SU-DHL-6 (cell line): Measurements from ENCODE around the gene CXCR3.

ENCODE experiments used
- H2AFZ ChIP-seq: fragments of 200-600 bp; sonication (generic); 2 replicates; pipeline ENCODE4 v1.6.1; 2014; ENCODE audit warnings: low read depth, mild to moderate bottlenecking, moderate library complexity, mixed read lengths, antibody characterized with exemption, low read length; ENCODE audit not compliant: severe bottlenecking
- H3F3A ChIP-seq: fragments of 200-600 bp; shearing (Covaris generic); 2 replicates; pipeline ENCODE4 v1.6.0; 2016; ENCODE audit warnings: antibody characterized with exemption, mild to moderate bottlenecking; ENCODE audit not compliant: insufficient read depth
- H3K27ac ChIP-seq: fragments of 200-600 bp; sonication (generic); 2 replicates; pipeline ENCODE4 v1.5.1; 2016; ENCODE audit warnings: low read depth, mild to moderate bottlenecking, low read length, moderate library complexity, mixed read lengths
- H3K27me3 ChIP-seq: fragments of 200-600 bp; sonication (generic), shearing (Covaris generic); 2 replicates; pipeline ENCODE4 v1.6.0; 2014; ENCODE audit warnings: mild to moderate bottlenecking, low read length
- H3K36me3 ChIP-seq: fragments of 200-600 bp; sonication (generic); 2 replicates; pipeline ENCODE4 v1.6.1; 2014; ENCODE audit warnings: mild to moderate bottlenecking, low read length, mixed read lengths
- H3K4me2 ChIP-seq: fragments of 300-600, 200-600 bp; shearing (Covaris generic), sonication (generic); 2 replicates; pipeline ENCODE4 v1.6.0; 2014; ENCODE audit warnings: low read length, low read depth, mild to moderate bottlenecking; ENCODE audit not compliant: poor library complexity, severe bottlenecking
- H3K4me3 ChIP-seq: fragments of 200-600 bp; sonication (generic); 2 replicates; pipeline ENCODE4 v1.5.1; 2014; ENCODE audit warnings: antibody characterized with exemption, low read length, mild to moderate bottlenecking, mixed read lengths; ENCODE audit not compliant: insufficient read depth, poor library complexity, severe bottlenecking
- H3K79me2 ChIP-seq: fragments of 200-600 bp; sonication (generic); 2 replicates; pipeline ENCODE4 v1.6.1; 2014; ENCODE audit warnings: mild to moderate bottlenecking, low read length, moderate library complexity; ENCODE audit not compliant: insufficient read depth
- H3K9ac ChIP-seq: fragments of 200-600 bp; sonication (generic); 2 replicates; pipeline ENCODE4 v1.7.0; 2014; ENCODE audit warnings: mild to moderate bottlenecking, low read length
- H3K9me2 ChIP-seq: fragments of 200-600 bp; sonication (generic); replicated peaks from 2 replicates; pipeline ENCODE4 v1.6.1; 2014; ENCODE audit warnings: low read length; ENCODE audit not compliant: insufficient read depth
- H3K9me3 ChIP-seq: fragments of 200-600 bp; sonication (generic); 2 replicates; pipeline ENCODE4 v1.6.1; 2014; ENCODE audit warnings: low read length, mixed read lengths; ENCODE audit not compliant: insufficient read depth
- H4K20me1 ChIP-seq: fragments of 200-600 bp; sonication (generic); 2 replicates; pipeline ENCODE4 v1.6.1; 2014; ENCODE audit warnings: low read depth, mild to moderate bottlenecking, antibody characterized with exemption, low read length, moderate library complexity, mixed read lengths
- EZH2phosphoT487 ChIP-seq: fragments of 200-600 bp; sonication (generic), shearing (Covaris generic); conservative IDR thresholded peaks from 2 replicates; pipeline ENCODE4 v1.6.1; 2018; ENCODE audit warnings: mild to moderate bottlenecking, antibody characterized with exemption, low read length, moderate library complexity, mixed read lengths
- TF ChIP-seq, protein P1 (sequence below): fragments of 200-600 bp; sonication (generic); IDR thresholded peaks from one replicate; pipeline ENCODE4 v1.5.1; 2017; ENCODE audit warnings: antibody characterized with exemption, mild to moderate bottlenecking, low read length, moderate library complexity; ENCODE audit not compliant: insufficient read depth, poor library complexity, severe bottlenecking

The CXCR3 gene

DNA sequence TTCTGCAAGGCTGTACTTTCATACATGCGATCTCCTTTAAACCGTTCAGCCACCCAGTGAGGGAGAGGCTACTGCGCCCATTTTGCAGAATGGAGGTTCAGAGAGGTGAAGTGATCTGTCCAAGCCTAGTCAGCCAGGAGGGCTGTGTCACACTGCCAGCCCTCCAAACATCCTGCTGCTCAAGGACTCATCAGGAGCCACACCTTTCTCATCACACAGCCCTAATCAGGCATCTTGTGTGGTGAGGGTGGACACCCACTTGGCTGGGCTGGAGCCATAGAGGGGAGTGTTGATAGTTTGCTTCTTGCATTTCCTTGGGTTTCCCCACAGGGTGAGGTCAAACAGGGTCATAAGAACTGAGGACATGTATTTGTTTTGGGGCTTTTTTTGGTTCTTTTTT is 5.4 kb upstream of the CXCR3 start:
- H3K79me2 ChIP-seq, result no peaks in the 10 kb centered on the region
- no peak overlapping the region for H3K9ac ChIP-seq
- H3K4me2 ChIP-seq, result no peak overlapping the region
- no peaks in the 10 kb centered on the region for H3K27me3 ChIP-seq
- no peaks in the 10 kb centered on the region for H3K9me2 ChIP-seq
- no peaks in the 10 kb centered on the region for H3F3A ChIP-seq
- no peaks in the 10 kb centered on the region for H4K20me1 ChIP-seq
- no peaks in the 10 kb centered on the region for H3K9me3 ChIP-seq
- H3K36me3 ChIP-seq, result no peaks in the 10 kb centered on the region
- no peak for TF ChIP-seq EZH2phosphoT487
- TF ChIP-seq, protein P1, sequence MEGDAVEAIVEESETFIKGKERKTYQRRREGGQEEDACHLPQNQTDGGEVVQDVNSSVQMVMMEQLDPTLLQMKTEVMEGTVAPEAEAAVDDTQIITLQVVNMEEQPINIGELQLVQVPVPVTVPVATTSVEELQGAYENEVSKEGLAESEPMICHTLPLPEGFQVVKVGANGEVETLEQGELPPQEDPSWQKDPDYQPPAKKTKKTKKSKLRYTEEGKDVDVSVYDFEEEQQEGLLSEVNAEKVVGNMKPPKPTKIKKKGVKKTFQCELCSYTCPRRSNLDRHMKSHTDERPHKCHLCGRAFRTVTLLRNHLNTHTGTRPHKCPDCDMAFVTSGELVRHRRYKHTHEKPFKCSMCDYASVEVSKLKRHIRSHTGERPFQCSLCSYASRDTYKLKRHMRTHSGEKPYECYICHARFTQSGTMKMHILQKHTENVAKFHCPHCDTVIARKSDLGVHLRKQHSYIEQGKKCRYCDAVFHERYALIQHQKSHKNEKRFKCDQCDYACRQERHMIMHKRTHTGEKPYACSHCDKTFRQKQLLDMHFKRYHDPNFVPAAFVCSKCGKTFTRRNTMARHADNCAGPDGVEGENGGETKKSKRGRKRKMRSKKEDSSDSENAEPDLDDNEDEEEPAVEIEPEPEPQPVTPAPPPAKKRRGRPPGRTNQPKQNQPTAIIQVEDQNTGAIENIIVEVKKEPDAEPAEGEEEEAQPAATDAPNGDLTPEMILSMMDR, result no peak
- H2AFZ ChIP-seq, result no peak overlapping the region
- H3K4me3 ChIP-seq, result no peak overlapping the region
- no peak overlapping the region for H3K27ac ChIP-seq

DNA sequence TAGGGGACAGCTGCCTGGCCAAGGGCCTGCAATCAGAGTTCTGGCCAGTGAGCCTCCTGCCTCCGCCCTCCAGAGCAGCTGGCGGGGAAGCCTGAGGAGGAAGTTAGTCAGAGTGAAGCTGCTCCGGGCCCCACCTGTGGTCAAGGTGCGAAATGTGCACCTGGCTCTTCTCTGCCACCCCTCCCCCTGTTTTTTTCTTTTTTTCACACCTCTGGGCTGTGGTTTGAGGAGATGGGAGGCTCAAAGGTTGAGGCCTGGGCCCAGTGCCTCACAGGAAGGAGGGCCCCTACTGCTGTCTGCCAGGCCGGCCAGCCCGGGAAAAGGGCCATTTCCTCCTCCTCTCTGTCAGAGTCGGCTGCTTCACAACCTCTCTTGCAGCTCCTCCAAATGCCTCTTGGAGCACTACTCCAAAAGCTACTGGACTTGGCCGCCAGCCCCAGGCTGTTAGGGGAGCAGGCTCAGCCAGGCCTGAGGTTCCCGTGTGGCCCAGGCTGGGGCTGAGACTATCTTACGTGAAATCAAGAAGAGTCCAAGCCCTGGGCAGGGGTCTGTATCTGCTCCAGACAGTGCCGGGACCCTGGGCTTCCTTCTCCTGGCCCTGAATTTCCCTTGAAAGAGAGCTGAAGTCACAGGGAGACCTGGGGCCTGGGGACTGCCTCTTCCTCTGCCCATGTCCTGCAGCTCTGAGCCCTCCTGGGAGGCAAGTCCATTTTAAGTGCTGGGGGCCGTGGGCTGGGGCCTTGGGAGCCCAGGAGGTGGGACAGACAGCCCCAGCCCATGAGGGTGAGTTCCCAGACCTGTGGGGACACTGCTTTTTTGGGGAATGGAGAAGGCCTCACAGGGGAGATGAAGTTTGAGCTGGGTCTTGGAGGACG is 4.5 kb upstream of the CXCR3 start:
- no peak overlapping the region for H3K4me2 ChIP-seq

DNA sequence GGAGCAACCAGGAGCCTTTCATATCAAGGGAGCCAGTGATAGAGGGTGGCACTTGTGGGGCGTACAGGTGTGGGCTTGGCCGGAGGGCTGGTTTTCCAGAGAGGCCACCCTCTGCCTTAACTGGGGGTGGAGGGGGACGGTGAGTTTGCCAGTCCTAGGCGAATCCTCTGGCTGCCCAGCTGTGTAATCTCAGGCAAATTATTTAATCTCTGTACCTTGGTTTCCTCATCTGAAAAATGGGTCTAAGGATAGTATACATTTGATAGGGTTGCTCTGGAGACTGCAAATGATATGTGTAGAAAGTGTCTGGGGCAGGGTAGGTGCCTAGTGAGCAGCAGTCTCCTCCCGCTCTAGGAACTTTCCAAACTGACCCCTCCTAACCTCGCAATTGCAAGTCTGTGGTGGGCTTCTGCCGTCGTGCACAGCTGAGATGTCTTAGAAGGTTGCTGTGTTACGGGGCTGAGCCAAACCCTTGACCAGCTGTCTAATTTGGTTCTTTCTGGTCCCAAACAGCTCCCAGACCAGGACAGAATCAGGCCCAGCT is 3.8 kb upstream of the CXCR3 start:
- H3K4me3 ChIP-seq, result no peak overlapping the region
- no peaks in the 10 kb centered on the region for H3K9me3 ChIP-seq
- H3K36me3 ChIP-seq, result no peaks in the 10 kb centered on the region
- H3K27me3 ChIP-seq, result no peaks in the 10 kb centered on the region
- no peak overlapping the region for H3K4me2 ChIP-seq
- TF ChIP-seq EZH2phosphoT487, result no peak
- TF ChIP-seq, protein P1, result no peak
- H3F3A ChIP-seq, result no peaks in the 10 kb centered on the region
- H3K9ac ChIP-seq, result no peak overlapping the region
- no peaks in the 10 kb centered on the region for H3K9me2 ChIP-seq
- H3K79me2 ChIP-seq, result no peaks in the 10 kb centered on the region
- H3K27ac ChIP-seq, result no peak overlapping the region
- H4K20me1 ChIP-seq, result no peaks in the 10 kb centered on the region
- no peak overlapping the region for H2AFZ ChIP-seq

More for the DNA sequence above, 4.5 kb upstream of the CXCR3 start:
- Histone ChIP-seq H3K36me3 (no peaks in the 10 kb centered on the region), H3K27ac (no peak overlapping the region), H3K4me3 (no peak overlapping the region), H3F3A (no peaks in the 10 kb centered on the region), H3K9ac (no peak overlapping the region), H3K9me3 (no peaks in the 10 kb centered on the region), H2AFZ (no peak overlapping the region), H4K20me1 (no peaks in the 10 kb centered on the region), H3K79me2 (no peaks in the 10 kb centered on the region), H3K27me3 (no peaks in the 10 kb centered on the region), H3K9me2 (no peaks in the 10 kb centered on the region)
- TF ChIP-seq, protein P1, result no peak
- no peak for TF ChIP-seq EZH2phosphoT487
